Ovary (tissue), 9 donors: ENCODE measurements around the gene COL8A1. TPM values are rescaled to one million over a fixed set of nuclear protein-coding genes. Genes with fewer than 3 reads are reported as not detected.

Experiments
- DNase-seq, 5 donors: peaks; one replicate each; pipeline ENCODE4 v3.0.0-alpha.2; 2019 to 2020
- H3K27ac ChIP-seq, 2 donors: fragments of 200-600 bp; one replicate each; pipeline versions ENCODE4 v1.5.1 to v1.8.0; 2019 to 2022
- H3K27me3 ChIP-seq: fragments of 200-600 bp; one replicate; pipeline ENCODE4 v1.8.0; 2022
- H3K36me3 ChIP-seq: fragments of 200-600 bp; sonication (generic); one replicate; pipeline ENCODE4 v1.5.1; 2019
- H3K4me1 ChIP-seq: one replicate; pipeline ENCODE4 v1.8.1; 2013; ENCODE audit warnings: mild to moderate bottlenecking, moderate library complexity; ENCODE audit not compliant: insufficient read depth
- H3K4me3 ChIP-seq: fragments of 200-600 bp; sonication (generic); one replicate; pipeline ENCODE4 v1.5.1; 2017
- H3K9me3 ChIP-seq, 2 donors: fragments of 200-600 bp in 1 of 2; sonication (generic) in 1 of 2; one replicate each; pipeline versions ENCODE4 v1.5.1 to v1.8.1; 2013 to 2019; ENCODE audit warnings: mild to moderate bottlenecking in 1 of 2, moderate library complexity in 1 of 2
- EP300 ChIP-seq: sonication (generic); formaldehyde crosslinking; IDR thresholded peaks from one replicate; pipeline ENCODE4 v1.6.1; 2017; ENCODE audit warnings: antibody characterized with exemption
- POLR2A ChIP-seq: fragments of 450-650 bp; IDR thresholded peaks from one replicate; pipeline ENCODE4 v1.6.1; 2017; ENCODE audit warnings: antibody characterized with exemption, mild to moderate bottlenecking, moderate library complexity
- WGBS, 3 donors: extraction: QIAGEN DNeasy Blood & Tissue Kit in 1 of 3; methylation state at CpG; one replicate each; pipeline versions ENCODE4 v1.1.5 to v1.1.7; 2013 to 2017; 5-methylcytosine and 5-hydroxymethylcytosine counted together
- intact Hi-C, 4 donors: fragments of 100-400 bp; cut with DNase I; formaldehyde crosslinking; loops; one replicate each; pipeline versions ENCODE4 v1.11.0 to v1.15.1; 2022 to 2023
- polyA plus RNA-seq, 2 donors: library from polyadenylated mRNA; stranded (reverse); fragments of 200-250 nt in 1 of 2; fragments of 350-450 nt in 1 of 2; fragmentation: Illumina TruSeq in 1 of 2; extraction: RNeasy Lipid Tissue Mini Kit (QIAGEN cat#74804) in 1 of 2; gene quantifications; one replicate each; pipeline ENCODE4 v1.2.3, GENCODE V29; 2013 to 2014
- total RNA-seq, 7 donors: library from RNA; depleted of rRNA in 2 of 7; stranded (reverse); fragments of >200 nt in 2 of 7; fragmentation: NEBNext Ultra II Directional in 3 of 7; extraction: Animal tissue kit (Norgen Biotek cat#: 25700) in 3 of 7; gene quantifications; one replicate each; pipeline versions ENCODE4 v1.1.0 to v1.2.4, GENCODE V29; 2016 to 2023
- TF ChIP-seq, protein P1 (sequence below), 3 donors: fragments of 450-650 bp in 2 of 3; fragments of 200-600 bp in 1 of 3; IDR thresholded peaks; one replicate each; pipeline versions ENCODE4 v1.5.1 to v1.8.0; 2016 to 2022; ENCODE audit warnings: antibody characterized with exemption in 3 of 3, mild to moderate bottlenecking in 1 of 3
- donor health status: DM: no; HTN: no; CAD: no; lungs with moderate emphysema.
- donor health status: DM: no; HTN: no; CAD: no.
- donor health status: Bipolar disorder and iron deficiency.
- donor health status: DM: yes; HTN: yes; CAD: no.
- donor health status: DM: no; HTN: no; CAD: no.
- donor health status: DM: yes; HTN: yes; CAD: no.

The COL8A1 gene
- total and polyA plus RNA-seq, 9 donors, result 2.0 to 37.2 (median 11.9) TPM

GRCh38 chr3:99848433-99848832 lies 210.0 kb downstream of the COL8A1 start:
- no peaks in the 10 kb centered on the region for H3K27me3 ChIP-seq
- H3K27ac ChIP-seq, result no peak overlapping the region
- 88 to 96% (median 90%) methylated on average over 6 of the region's 6 CpGs for WGBS, 3 donors
- H3K36me3 ChIP-seq, result no peaks in the 10 kb centered on the region
- no peak for DNase-seq
- peaks cover 8% of the 10 kb centered on the region for H3K4me1 ChIP-seq
- no peak for TF ChIP-seq EP300
- TF ChIP-seq POLR2A, result no peak
- TF ChIP-seq, protein P1, sequence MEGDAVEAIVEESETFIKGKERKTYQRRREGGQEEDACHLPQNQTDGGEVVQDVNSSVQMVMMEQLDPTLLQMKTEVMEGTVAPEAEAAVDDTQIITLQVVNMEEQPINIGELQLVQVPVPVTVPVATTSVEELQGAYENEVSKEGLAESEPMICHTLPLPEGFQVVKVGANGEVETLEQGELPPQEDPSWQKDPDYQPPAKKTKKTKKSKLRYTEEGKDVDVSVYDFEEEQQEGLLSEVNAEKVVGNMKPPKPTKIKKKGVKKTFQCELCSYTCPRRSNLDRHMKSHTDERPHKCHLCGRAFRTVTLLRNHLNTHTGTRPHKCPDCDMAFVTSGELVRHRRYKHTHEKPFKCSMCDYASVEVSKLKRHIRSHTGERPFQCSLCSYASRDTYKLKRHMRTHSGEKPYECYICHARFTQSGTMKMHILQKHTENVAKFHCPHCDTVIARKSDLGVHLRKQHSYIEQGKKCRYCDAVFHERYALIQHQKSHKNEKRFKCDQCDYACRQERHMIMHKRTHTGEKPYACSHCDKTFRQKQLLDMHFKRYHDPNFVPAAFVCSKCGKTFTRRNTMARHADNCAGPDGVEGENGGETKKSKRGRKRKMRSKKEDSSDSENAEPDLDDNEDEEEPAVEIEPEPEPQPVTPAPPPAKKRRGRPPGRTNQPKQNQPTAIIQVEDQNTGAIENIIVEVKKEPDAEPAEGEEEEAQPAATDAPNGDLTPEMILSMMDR (IDR thresholded peaks at IDR 0.05), result no peak
- H3K9me3 ChIP-seq, result no peaks in the 10 kb centered on the region
- no peak overlapping the region for H3K4me3 ChIP-seq
- intact Hi-C loops, result loop anchor here in 1 of 4 donors (5.0 kb wide), 1 partner anchor 404 kb away; no protein-coding TSS in a partner anchor

Other genes starting within 250 kb of the COL8A1 start
- 10 to 100 TPM; 14.5 to 54.0 (median 32.6) TPM for gene CMSS1, start 179.3 kb downstream of the COL8A1 start, total RNA-seq
- 10 to 100 TPM; 23.4 to 24.9 TPM for gene CMSS1, start 179.3 kb downstream of the COL8A1 start, polyA plus RNA-seq